Activated T-cell treated with anti-CD3 and anti-CD28 coated beads, Interleukin-2, amount 50 U/mL, for 4 hours (primary cell): ENCODE results near the gene HOMEZ. TPM values are rescaled to one million over a fixed set of nuclear protein-coding genes. Genes with fewer than 3 reads are reported as not detected.
"Not testable (repeated sequence)": the region's sequence is repeated elsewhere in the genome, so short reads cannot be mapped to it uniquely, and the experiment has no call there.

Source experiments
- ATAC-seq, 2 donors: fragments of 200-7000 bp; cut with Tn5 transposase; one replicate each; pipeline ENCODE4 v1.10.0; 2021
- DNase-seq: peaks from one replicate; pipeline ENCODE4 v3.0.0-alpha.2; 2020
- H3K27me3 Mint-ChIP-seq: one replicate; pipeline ENCODE4 v1.8.0; 2021; ENCODE audit warnings: low read depth, mixed read lengths
- H3K36me3 Mint-ChIP-seq: one replicate; pipeline ENCODE4 v1.8.0; 2022; ENCODE audit warnings: mixed read lengths; ENCODE audit not compliant: insufficient read depth
- H3K4me1 Mint-ChIP-seq: one replicate; pipeline ENCODE4 v1.8.0; 2021; ENCODE audit warnings: low read depth, mixed read lengths
- H3K4me3 Mint-ChIP-seq: one replicate; pipeline ENCODE4 v1.8.0; 2021; ENCODE audit warnings: mild to moderate bottlenecking, moderate library complexity, mixed read lengths
- H3K9me3 Mint-ChIP-seq: one replicate; pipeline ENCODE4 v1.8.0; 2021; ENCODE audit warnings: mixed read lengths
- total RNA-seq, 3 donors: library from RNA; stranded (reverse); gene quantifications; one replicate each; pipeline ENCODE4 v1.2.1, GENCODE V29; 2021

HOMEZ gene
- 1 to 10 TPM; 5.8 to 8.4 (median 8.1) TPM for total RNA-seq

- H3K27me3 Mint-ChIP-seq = no peaks in the 10 kb centered on the region
- ATAC-seq (peak; percentile 97 to 98), DNase-seq (peak; percentile 97)
- H3K9me3 Mint-ChIP-seq = no peaks in the 10 kb centered on the region
- peaks cover 24% of the 10 kb centered on the region for H3K4me1 Mint-ChIP-seq
- no peaks in the 10 kb centered on the region for H3K36me3 Mint-ChIP-seq
- peak within 1 kb of the TSS; percentile 90 for H3K4me3 Mint-ChIP-seq
These were observed at the start of gene HOMEZ for GRCh38 chr14:23286020-23286901. HOMEZ (minus strand) TSS chr14:23286132; CDS start chr14:23285952, 180 bp downstream.

- no peaks in the 10 kb centered on the region for H3K4me1 Mint-ChIP-seq
- no peak overlapping the region for H3K4me3 Mint-ChIP-seq
- no peak for ATAC-seq
- no peaks in the 10 kb centered on the region for H3K36me3 Mint-ChIP-seq
- DNase-seq = no peak
- H3K27me3 Mint-ChIP-seq = peaks cover 21% of the 10 kb centered on the region
- no peaks in the 10 kb centered on the region for H3K9me3 Mint-ChIP-seq
These were observed 49.7 kb upstream of the HOMEZ start for GRCh38 chr14:23335623-23336022.

- peaks cover 7% of the 10 kb centered on the region for H3K4me1 Mint-ChIP-seq
- ATAC-seq (peak; percentile 87 to 89), DNase-seq (peak; percentile 62)
- H3K36me3 Mint-ChIP-seq = peaks cover 18% of the 10 kb centered on the region
- no peaks in the 10 kb centered on the region for H3K27me3 Mint-ChIP-seq
- no peak overlapping the region for H3K4me3 Mint-ChIP-seq
- H3K9me3 Mint-ChIP-seq = no peaks in the 10 kb centered on the region
These were observed 42.2 kb upstream of the HOMEZ start for GRCh38 chr14:23327947-23328744.

GRCh38 chr14:23326491-23327332 lies 40.8 kb upstream of the HOMEZ start:
- ATAC-seq (no peak), DNase-seq (no peak)
- Mint-ChIP-seq H3K4me3 (no peak overlapping the region), H3K27me3 (no peaks in the 10 kb centered on the region), H3K4me1 (peaks cover 16% of the 10 kb centered on the region), H3K36me3 (peaks cover 27% of the 10 kb centered on the region), H3K9me3 (no peaks in the 10 kb centered on the region)

- Mint-ChIP-seq H3K36me3 (peaks cover 27% of the 10 kb centered on the region), H3K4me1 (peaks cover 18% of the 10 kb centered on the region)
- H3K9me3 Mint-ChIP-seq, H3K4me3 Mint-ChIP-seq, H3K27me3 Mint-ChIP-seq, ATAC-seq, DNase-seq: not testable (repeated sequence)
These were observed 39.8 kb upstream of the HOMEZ start for GRCh38 chr14:23325746-23326145.

GRCh38 chr14:23324993-23325392 lies 39.1 kb upstream of the HOMEZ start:
- DNase-seq = no peak
- Mint-ChIP-seq H3K9me3 (no peaks in the 10 kb centered on the region), H3K27me3 (no peaks in the 10 kb centered on the region), H3K36me3 (peaks cover 27% of the 10 kb centered on the region), H3K4me3 (no peak overlapping the region), H3K4me1 (peaks cover 25% of the 10 kb centered on the region)
- ATAC-seq = no peak

- H3K36me3 Mint-ChIP-seq = peaks cover 27% of the 10 kb centered on the region
- H3K27me3 Mint-ChIP-seq = no peaks in the 10 kb centered on the region
- H3K4me1 Mint-ChIP-seq = peaks cover 29% of the 10 kb centered on the region
- DNase-seq (no peak), ATAC-seq (no peak)
- H3K4me3 Mint-ChIP-seq = no peak overlapping the region
- H3K9me3 Mint-ChIP-seq = no peaks in the 10 kb centered on the region
These were observed 38.5 kb upstream of the HOMEZ start for GRCh38 chr14:23324455-23324846.

- H3K9me3 Mint-ChIP-seq = no peaks in the 10 kb centered on the region
- ATAC-seq (no peak), DNase-seq (no peak)
- peaks cover 29% of the 10 kb centered on the region for H3K4me1 Mint-ChIP-seq
- H3K36me3 Mint-ChIP-seq = peaks cover 27% of the 10 kb centered on the region
- H3K4me3 Mint-ChIP-seq = no peak overlapping the region
- H3K27me3 Mint-ChIP-seq = no peaks in the 10 kb centered on the region
These were observed 38.0 kb upstream of the HOMEZ start for GRCh38 chr14:23323838-23324454.

- peak overlapping the region; percentile 95 for H3K4me3 Mint-ChIP-seq
- H3K4me1 Mint-ChIP-seq = peaks cover 29% of the 10 kb centered on the region
- ATAC-seq = no peak
- H3K9me3 Mint-ChIP-seq = no peaks in the 10 kb centered on the region
- no peak for DNase-seq
- peaks cover 27% of the 10 kb centered on the region for H3K36me3 Mint-ChIP-seq
- H3K27me3 Mint-ChIP-seq = no peaks in the 10 kb centered on the region
These were observed 36.9 kb upstream of the HOMEZ start for GRCh38 chr14:23322568-23323517.

- peak; percentile 18 to 19 for ATAC-seq
- peak overlapping the region; percentile 95 for H3K4me3 Mint-ChIP-seq
These were observed 35.9 kb upstream of the HOMEZ start for GRCh38 chr14:23321572-23322547.

GRCh38 chr14:23320584-23321571 lies 34.9 kb upstream of the HOMEZ start, which contains the start of gene PABPN1:
PABPN1 (plus strand) TSS chr14:23321457; CDS start chr14:23321470, 13 bp downstream.
- no peaks in the 10 kb centered on the region for H3K9me3 Mint-ChIP-seq
- peaks cover 29% of the 10 kb centered on the region for H3K4me1 Mint-ChIP-seq
- DNase-seq (peak; percentile 95), ATAC-seq (peak; percentile 87 to 90)
- H3K4me3 Mint-ChIP-seq = peak within 1 kb of the TSS; percentile 95
- H3K27me3 Mint-ChIP-seq = peaks cover 2% of the 10 kb centered on the region
- H3K36me3 Mint-ChIP-seq = peaks cover 24% of the 10 kb centered on the region

More at GRCh38 chr14:23321572-23322547, 35.9 kb upstream of the HOMEZ start:
- peaks cover 27% of the 10 kb centered on the region for H3K36me3 Mint-ChIP-seq
- no peaks in the 10 kb centered on the region for H3K9me3 Mint-ChIP-seq
- DNase-seq = peak; percentile 42
- H3K27me3 Mint-ChIP-seq = peaks cover 2% of the 10 kb centered on the region
- peaks cover 29% of the 10 kb centered on the region for H3K4me1 Mint-ChIP-seq
